Activated CD8-positive, alpha-beta T cell treated with anti-CD3 and anti-CD28 coated beads for 36 hours (primary cell): ENCODE measurements around the gene RAB20. TPM values are rescaled to one million over a fixed set of nuclear protein-coding genes. Genes with fewer than 3 reads are reported as not detected.

Experiments used
- ATAC-seq: fragments of 200-7000 bp; cut with Tn5 transposase; one replicate; pipeline ENCODE4 v1.10.0; 2021; ENCODE audit warnings: mild to moderate bottlenecking, moderate library complexity
- CTCF ChIA-PET: fragments of 350-600 bp; sonication (Branson Sonifier 250); formaldehyde crosslinking; loops from one replicate; lab custom pipeline; 2021; ENCODE audit warnings: antibody characterized with exemption; lab: Charles Lee
- POLR2A ChIA-PET: fragments of 350-600 bp; sonication (Branson Sonifier 250); formaldehyde crosslinking; loops from one replicate; lab custom pipeline; 2021; ENCODE audit warnings: antibody characterized with exemption; lab: Charles Lee
- DNase-seq: peaks from one replicate; pipeline ENCODE4 v3.0.0-alpha.2; 2020
- H3K27ac Mint-ChIP-seq: one replicate; pipeline ENCODE4 v1.8.0; 2021; ENCODE audit warnings: mild to moderate bottlenecking, mixed read lengths
- H3K27me3 Mint-ChIP-seq: one replicate; pipeline ENCODE4 v1.8.0; 2021; ENCODE audit warnings: mixed read lengths
- H3K36me3 Mint-ChIP-seq: one replicate; pipeline ENCODE4 v1.8.0; 2021; ENCODE audit warnings: low read depth, mixed read lengths
- H3K4me1 Mint-ChIP-seq: one replicate; pipeline ENCODE4 v1.8.0; 2021; ENCODE audit warnings: low read depth, mixed read lengths
- H3K4me3 Mint-ChIP-seq: one replicate; pipeline ENCODE4 v1.8.0; 2021; ENCODE audit warnings: mild to moderate bottlenecking, moderate library complexity, mixed read lengths
- H3K9me3 Mint-ChIP-seq: one replicate; pipeline ENCODE4 v1.8.0; 2021; ENCODE audit warnings: mixed read lengths
- intact Hi-C: fragments of 100-400 bp; cut with micrococcal nuclease; formaldehyde crosslinking; loops from one replicate; pipeline ENCODE4 v1.10.0; 2022
- total RNA-seq, 2 experiments: library from RNA; stranded (reverse); gene quantifications; one replicate each; pipeline ENCODE4 v1.2.3, GENCODE V29; 2021
- TF ChIP-seq, protein P1 (sequence below): fragments of 200-600 bp; IDR thresholded peaks from one replicate; pipeline ENCODE4 v1.8.0; 2022; ENCODE audit warnings: antibody characterized with exemption, mild to moderate bottlenecking

The RAB20 gene
- total RNA-seq, 2 experiments from 2014 or later: 10.3 to 11.1 TPM

DNA sequence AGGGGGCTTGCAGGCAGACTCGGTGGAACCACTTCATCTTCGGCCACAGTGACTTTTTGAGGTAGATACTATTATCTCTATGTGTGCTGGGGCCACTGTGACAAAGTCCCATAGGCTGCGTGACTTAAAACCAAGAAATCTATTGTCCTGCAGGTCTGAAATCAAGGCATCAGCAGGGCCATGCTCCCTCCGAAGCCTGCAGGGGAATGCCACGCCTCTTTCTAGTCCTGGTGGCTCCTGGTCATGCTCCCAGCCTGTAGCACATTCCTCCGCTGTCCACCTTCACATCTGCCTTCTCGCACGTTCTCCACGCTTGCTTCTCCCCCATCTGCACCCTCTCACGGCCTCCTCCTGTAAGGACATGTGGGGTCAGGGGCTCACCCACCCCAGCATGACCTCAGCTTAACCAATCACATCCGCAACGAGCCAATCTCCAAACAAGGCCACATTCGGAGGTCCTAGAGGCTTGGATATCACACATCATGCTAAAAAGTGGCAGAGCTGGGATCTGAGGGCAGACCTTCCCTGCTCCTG is 21.0 kb upstream of the RAB20 start:
- no peak overlapping the region for H3K27ac Mint-ChIP-seq
- ChIA-PET POLR2A (interaction anchor here (0.6 kb wide), 1 partner anchor 203 kb away, joined by 3 read pairs; no protein-coding TSS in a partner anchor), CTCF (no interaction called here)
- no peak overlapping the region for H3K4me3 Mint-ChIP-seq
- TF ChIP-seq, protein P1, sequence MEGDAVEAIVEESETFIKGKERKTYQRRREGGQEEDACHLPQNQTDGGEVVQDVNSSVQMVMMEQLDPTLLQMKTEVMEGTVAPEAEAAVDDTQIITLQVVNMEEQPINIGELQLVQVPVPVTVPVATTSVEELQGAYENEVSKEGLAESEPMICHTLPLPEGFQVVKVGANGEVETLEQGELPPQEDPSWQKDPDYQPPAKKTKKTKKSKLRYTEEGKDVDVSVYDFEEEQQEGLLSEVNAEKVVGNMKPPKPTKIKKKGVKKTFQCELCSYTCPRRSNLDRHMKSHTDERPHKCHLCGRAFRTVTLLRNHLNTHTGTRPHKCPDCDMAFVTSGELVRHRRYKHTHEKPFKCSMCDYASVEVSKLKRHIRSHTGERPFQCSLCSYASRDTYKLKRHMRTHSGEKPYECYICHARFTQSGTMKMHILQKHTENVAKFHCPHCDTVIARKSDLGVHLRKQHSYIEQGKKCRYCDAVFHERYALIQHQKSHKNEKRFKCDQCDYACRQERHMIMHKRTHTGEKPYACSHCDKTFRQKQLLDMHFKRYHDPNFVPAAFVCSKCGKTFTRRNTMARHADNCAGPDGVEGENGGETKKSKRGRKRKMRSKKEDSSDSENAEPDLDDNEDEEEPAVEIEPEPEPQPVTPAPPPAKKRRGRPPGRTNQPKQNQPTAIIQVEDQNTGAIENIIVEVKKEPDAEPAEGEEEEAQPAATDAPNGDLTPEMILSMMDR: no peak
- H3K9me3 Mint-ChIP-seq: no peaks in the 10 kb centered on the region
- H3K4me1 Mint-ChIP-seq: no peaks in the 10 kb centered on the region
- intact Hi-C loops: no loop called here
- H3K36me3 Mint-ChIP-seq: no peaks in the 10 kb centered on the region
- ATAC-seq (no peak), DNase-seq (no peak)
- H3K27me3 Mint-ChIP-seq: peaks cover 22% of the 10 kb centered on the region

DNA sequence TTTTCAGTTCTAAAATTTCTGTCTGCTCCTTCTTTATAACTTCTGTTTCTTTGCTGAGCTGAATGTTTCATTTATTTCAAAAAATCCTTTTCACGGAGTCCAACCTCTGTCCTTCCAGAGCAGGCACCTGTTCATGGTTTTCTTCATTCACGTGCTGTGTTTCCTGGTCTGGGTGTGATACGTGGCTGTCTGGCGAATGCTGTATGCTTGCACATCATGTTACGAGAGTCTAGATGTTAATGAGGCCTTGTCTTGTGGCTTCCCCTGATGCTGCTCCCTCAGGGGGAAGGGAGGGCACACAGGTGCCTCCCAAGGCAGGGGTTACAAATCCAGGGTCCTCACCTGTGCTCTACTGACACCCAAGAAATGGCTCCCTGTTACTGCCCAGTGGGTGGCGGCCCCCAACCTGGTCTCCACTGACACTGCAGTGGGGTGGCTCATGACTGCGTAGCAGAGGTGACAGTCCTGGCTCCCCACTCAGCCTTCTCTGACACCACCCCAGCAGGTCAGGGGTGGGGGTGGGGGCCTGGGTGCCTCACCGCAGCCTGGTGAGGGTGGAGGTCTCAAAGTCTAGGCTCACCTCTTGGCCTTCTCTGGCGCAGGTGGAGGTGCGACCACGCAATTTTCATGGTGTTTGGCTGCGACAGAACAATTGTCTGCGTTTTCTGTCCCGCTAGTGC is 20.1 kb upstream of the RAB20 start:
- peaks cover 27% of the 10 kb centered on the region for H3K27me3 Mint-ChIP-seq
- ChIA-PET CTCF (no interaction called here), POLR2A (no interaction called here)
- H3K4me3 Mint-ChIP-seq: no peak overlapping the region
- H3K4me1 Mint-ChIP-seq: no peaks in the 10 kb centered on the region
- DNase-seq (no peak), ATAC-seq (no peak)
- H3K36me3 Mint-ChIP-seq: no peaks in the 10 kb centered on the region
- H3K9me3 Mint-ChIP-seq: no peaks in the 10 kb centered on the region
- intact Hi-C loops: no loop called here
- TF ChIP-seq, protein P1: no peak
- H3K27ac Mint-ChIP-seq: no peak overlapping the region

DNA sequence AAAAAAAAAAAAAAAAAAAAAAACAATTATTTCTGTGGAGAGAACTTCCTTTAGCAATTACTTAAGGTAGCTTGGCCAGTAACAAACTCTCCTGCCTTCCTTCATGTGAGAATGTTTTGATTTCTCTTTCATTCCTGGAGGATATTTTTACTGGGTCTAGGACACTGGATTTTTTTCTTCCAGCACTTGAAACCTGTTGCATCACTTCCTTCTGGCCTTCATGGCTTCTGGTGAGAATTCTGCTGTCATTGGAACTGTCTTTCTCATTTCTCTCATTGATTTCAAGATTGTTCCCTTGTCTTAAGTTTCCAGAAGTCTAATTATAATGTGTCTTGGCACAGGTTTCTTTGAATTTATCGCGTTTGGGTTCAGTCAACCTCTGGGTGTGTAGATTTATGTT is 19.3 kb upstream of the RAB20 start:
- Mint-ChIP-seq H3K4me3 (no peak overlapping the region), H3K36me3 (no peaks in the 10 kb centered on the region), H3K27me3 (peaks cover 28% of the 10 kb centered on the region), H3K9me3 (no peaks in the 10 kb centered on the region), H3K4me1 (peaks cover 5% of the 10 kb centered on the region), H3K27ac (no peak overlapping the region)
- ChIA-PET CTCF (no interaction called here), POLR2A (no interaction called here)
- ATAC-seq (no peak), DNase-seq (no peak)
- TF ChIP-seq, protein P1: no peak
- intact Hi-C loops: no loop called here

DNA sequence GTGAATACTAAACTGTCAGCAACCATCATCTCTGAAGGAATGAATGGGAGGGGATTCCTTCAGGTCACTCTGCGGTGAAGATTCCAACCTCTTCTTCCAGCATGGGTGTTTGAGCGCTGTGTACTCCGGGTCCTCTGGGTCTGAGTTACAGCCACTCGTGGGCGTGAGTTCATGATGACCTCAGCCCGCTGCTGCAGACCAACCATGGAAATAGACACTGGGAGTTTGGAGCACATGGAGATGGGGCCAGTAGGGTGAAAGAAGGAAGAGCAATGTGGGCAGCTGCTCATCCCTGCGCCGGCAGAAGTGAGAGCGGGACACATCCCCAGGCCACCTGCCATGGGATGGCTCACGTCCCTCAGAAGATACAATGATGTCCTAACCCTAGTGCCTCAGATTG is 16.8 kb upstream of the RAB20 start:
- POLR2A ChIA-PET: no interaction called here
- TF ChIP-seq, protein P1: no peak
- no peak for ATAC-seq
- H3K36me3 Mint-ChIP-seq: no peaks in the 10 kb centered on the region
- intact Hi-C loops: no loop called here
- DNase-seq: no peak
- peaks cover 40% of the 10 kb centered on the region for H3K27me3 Mint-ChIP-seq
- H3K4me3 Mint-ChIP-seq: no peak overlapping the region
- CTCF ChIA-PET: no interaction called here
- no peak overlapping the region for H3K27ac Mint-ChIP-seq
- H3K4me1 Mint-ChIP-seq: peaks cover 12% of the 10 kb centered on the region
- H3K9me3 Mint-ChIP-seq: no peaks in the 10 kb centered on the region

DNA sequence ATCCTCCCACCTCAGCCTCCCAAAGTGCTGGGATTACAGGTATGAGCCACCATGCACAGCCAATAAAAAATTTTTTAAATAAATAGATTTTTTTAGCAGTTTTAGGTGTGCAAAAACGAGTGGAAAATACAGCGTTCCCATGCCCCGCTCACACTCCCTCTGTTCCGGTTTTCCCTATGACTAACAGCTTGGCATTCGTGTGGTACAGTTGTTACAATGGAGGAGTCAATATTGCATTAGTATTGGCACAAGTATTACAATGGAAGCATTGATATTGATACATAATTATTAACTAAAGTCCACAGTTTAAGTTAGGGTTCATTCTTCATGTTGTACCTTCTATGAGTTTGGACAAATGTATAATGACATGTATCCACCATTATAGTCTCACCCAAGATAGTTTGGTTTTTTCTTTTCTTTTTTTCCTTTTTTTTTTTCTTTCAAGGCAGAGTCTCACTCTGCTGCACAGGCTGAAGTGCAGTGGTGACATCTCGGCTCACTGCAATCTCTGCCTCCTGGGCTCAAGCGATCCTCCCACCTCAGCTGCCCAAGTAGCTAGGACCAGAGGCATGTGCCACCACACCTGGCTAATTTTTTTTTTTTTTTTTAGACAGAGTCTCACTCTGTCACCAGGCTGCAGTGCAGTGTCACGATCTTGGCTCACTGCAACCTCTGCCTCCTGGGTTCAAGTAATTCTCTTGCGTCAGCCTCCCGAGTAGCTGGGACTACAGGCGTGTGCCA is 15.4 kb upstream of the RAB20 start:
- intact Hi-C loops: no loop called here
- H3K27me3 Mint-ChIP-seq: peaks cover 41% of the 10 kb centered on the region
- no peak overlapping the region for H3K27ac Mint-ChIP-seq
- CTCF ChIA-PET: no interaction called here
- H3K4me3 Mint-ChIP-seq: no peak overlapping the region
- DNase-seq (no peak), ATAC-seq (no peak)
- POLR2A ChIA-PET: no interaction called here
- H3K36me3 Mint-ChIP-seq: no peaks in the 10 kb centered on the region
- TF ChIP-seq, protein P1: no peak
- H3K4me1 Mint-ChIP-seq: peaks cover 12% of the 10 kb centered on the region
- no peaks in the 10 kb centered on the region for H3K9me3 Mint-ChIP-seq
